Uterus (tissue), 4 donors: ENCODE data around the gene EIF4H. TPM values are rescaled to one million over a fixed set of nuclear protein-coding genes. Genes with fewer than 3 reads are reported as not detected.

ENCODE experiments used
- DNase-seq, 2 donors: peaks; one replicate each; pipeline ENCODE4 v3.0.0-alpha.2; 2019 to 2020
- H3K27ac ChIP-seq, 2 donors: fragments of 200-600 bp; sonication (generic); 1 replicate in 1 of 2; 2 replicates in 1 of 2; pipeline ENCODE4 v1.5.1; 2016 to 2018
- H3K27me3 ChIP-seq, 2 donors: fragments of 200-600 bp; sonication (generic); one replicate each; pipeline ENCODE4 v1.5.1; 2018 to 2019; ENCODE audit warnings: control low read depth in 1 of 2
- H3K36me3 ChIP-seq, 2 donors: fragments of 200-600 bp; sonication (generic); one replicate each; pipeline ENCODE4 v1.5.1; 2019; ENCODE audit warnings: control low read depth in 1 of 2
- H3K4me1 ChIP-seq, 2 donors: fragments of 200-600 bp; sonication (generic); one replicate each; pipeline ENCODE4 v1.5.1; 2018 to 2019; ENCODE audit warnings: control low read depth in 1 of 2
- H3K4me3 ChIP-seq, 2 donors: fragments of 200-600 bp; sonication (generic); 1 replicate in 1 of 2; 2 replicates in 1 of 2; pipeline ENCODE4 v1.5.1; 2018 to 2019; ENCODE audit warnings: mild to moderate bottlenecking in 1 of 2
- H3K9me3 ChIP-seq, 2 donors: fragments of 200-600 bp; sonication (generic); one replicate each; pipeline ENCODE4 v1.5.1; 2019; ENCODE audit warnings: control low read depth in 1 of 2
- POLR2A ChIP-seq, 2 donors: fragments of 450-650 bp; IDR thresholded peaks; one replicate each; pipeline ENCODE4 v1.6.1; 2016; ENCODE audit warnings: antibody characterized with exemption in 2 of 2, mild to moderate bottlenecking in 1 of 2, moderate library complexity in 1 of 2
- intact Hi-C: fragments of 100-400 bp; cut with DNase I; formaldehyde crosslinking; loops from one replicate; pipeline ENCODE4 v1.15.1; 2023; ENCODE audit warnings: low total_unique reads
- total RNA-seq, 4 donors: library from RNA; depleted of rRNA in 3 of 4; stranded (reverse); fragments of >200 nt in 3 of 4; gene quantifications; one replicate each; pipeline versions ENCODE4 v1.1.0 to v1.2.4, GENCODE V29; 2014 to 2023
- TF ChIP-seq, protein P1 (sequence below), 4 experiments: fragments of 200-600 bp in 2 of 4; fragments of 450-650 bp in 2 of 4; sonication (generic) in 2 of 4; IDR thresholded peaks; one replicate each; pipeline ENCODE4 v1.5.1; 2016 to 2019; ENCODE audit warnings: antibody characterized with exemption in 4 of 4, mild to moderate bottlenecking in 2 of 4, moderate library complexity in 1 of 4
- donor health status: DM: yes; HTN: yes; CAD: no.

EIF4H gene
- total RNA-seq, 4 donors from 2014 or later: 122 to 257 (median 193) TPM

DNA sequence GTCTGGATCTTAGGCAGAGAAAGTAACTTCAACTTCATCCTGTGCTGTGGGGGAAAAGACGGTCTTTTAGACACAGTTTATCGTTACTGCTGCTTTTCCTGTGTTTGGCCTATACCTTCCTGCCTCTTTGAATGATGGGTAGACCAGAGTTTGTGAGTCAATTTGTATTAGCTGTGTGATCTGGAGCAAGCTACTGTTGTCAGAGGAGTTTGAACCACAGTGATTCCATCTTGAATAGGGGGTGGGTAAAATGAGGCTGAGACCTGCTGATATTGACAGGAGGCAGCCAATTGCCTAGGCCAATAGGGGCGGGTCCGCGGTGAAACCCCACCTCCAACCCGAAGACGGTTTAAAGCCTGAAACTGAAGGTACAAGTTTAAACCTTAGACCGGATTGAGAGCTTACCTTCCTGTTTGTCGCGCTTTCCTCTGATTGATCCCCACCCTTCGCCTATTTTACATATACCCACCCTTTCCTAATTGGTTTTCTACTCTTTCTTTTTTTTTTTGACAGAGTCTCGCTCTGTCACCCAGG, 35.8 kb upstream of the EIF4H start:
- no peaks in the 10 kb centered on the region for H3K27me3 ChIP-seq
- no peaks in the 10 kb centered on the region for H3K4me1 ChIP-seq
- no peak overlapping the region for H3K27ac ChIP-seq
- intact Hi-C loops: no loop called here
- H3K9me3 ChIP-seq: no peaks in the 10 kb centered on the region
- TF ChIP-seq, protein P1, sequence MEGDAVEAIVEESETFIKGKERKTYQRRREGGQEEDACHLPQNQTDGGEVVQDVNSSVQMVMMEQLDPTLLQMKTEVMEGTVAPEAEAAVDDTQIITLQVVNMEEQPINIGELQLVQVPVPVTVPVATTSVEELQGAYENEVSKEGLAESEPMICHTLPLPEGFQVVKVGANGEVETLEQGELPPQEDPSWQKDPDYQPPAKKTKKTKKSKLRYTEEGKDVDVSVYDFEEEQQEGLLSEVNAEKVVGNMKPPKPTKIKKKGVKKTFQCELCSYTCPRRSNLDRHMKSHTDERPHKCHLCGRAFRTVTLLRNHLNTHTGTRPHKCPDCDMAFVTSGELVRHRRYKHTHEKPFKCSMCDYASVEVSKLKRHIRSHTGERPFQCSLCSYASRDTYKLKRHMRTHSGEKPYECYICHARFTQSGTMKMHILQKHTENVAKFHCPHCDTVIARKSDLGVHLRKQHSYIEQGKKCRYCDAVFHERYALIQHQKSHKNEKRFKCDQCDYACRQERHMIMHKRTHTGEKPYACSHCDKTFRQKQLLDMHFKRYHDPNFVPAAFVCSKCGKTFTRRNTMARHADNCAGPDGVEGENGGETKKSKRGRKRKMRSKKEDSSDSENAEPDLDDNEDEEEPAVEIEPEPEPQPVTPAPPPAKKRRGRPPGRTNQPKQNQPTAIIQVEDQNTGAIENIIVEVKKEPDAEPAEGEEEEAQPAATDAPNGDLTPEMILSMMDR (IDR thresholded peaks at IDR 0.05): no peak
- no peak for TF ChIP-seq POLR2A (IDR thresholded peaks at IDR 0.05)
- no peaks in the 10 kb centered on the region for H3K36me3 ChIP-seq
- no peak for DNase-seq
- H3K4me3 ChIP-seq: no peak overlapping the region

DNA sequence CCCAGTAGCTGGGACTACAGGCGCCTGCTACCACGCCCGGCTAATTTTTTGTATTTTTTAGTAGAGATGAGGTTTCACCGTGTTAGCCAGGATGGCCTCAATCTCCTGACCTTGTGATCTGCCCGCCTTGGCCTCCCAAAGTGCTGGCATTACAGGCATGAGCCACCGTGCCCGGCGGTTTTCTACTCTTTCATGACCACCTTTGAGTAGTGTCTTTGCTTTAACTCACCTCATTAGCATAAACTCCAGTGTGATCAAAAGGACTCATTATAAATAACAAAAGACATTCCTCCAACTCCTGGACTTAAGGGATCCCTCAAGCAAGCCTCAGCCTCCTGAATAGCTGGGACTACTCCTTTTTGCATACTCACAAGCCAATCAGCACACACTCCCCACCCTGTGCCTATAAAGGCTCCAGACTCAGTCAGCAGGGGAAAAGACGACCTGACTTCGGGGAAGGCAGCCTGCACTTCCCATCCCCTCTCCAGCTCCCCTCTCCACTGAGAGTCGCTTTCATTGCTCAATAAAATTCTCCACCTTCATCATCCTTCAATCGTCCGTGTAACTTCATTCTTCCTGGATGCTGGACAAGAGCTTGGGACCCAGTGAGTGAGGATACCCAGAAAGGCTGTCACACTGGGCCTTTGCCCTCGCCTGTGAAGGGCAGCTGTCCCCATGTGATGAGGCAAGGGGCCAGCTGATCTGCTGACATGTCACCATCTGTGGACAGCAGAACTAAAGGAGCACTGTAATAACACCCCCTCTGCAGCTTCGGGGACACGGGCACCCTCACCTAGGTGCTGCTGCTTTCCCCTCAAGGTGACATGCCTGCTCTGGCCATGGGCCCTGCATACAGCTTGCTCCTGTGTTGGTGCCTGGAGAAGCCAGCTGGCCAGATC, 35.0 kb upstream of the EIF4H start:
- Histone ChIP-seq H3K4me3 (no peak overlapping the region), H3K27ac (no peak overlapping the region), H3K9me3 (no peaks in the 10 kb centered on the region), H3K36me3 (no peaks in the 10 kb centered on the region), H3K27me3 (no peaks in the 10 kb centered on the region), H3K4me1 (no peaks in the 10 kb centered on the region)
- intact Hi-C loops: no loop called here
- DNase-seq: no peak
- TF ChIP-seq, protein P1 (IDR thresholded peaks at IDR 0.05): no peak
- no peak for TF ChIP-seq POLR2A (IDR thresholded peaks at IDR 0.05)

DNA sequence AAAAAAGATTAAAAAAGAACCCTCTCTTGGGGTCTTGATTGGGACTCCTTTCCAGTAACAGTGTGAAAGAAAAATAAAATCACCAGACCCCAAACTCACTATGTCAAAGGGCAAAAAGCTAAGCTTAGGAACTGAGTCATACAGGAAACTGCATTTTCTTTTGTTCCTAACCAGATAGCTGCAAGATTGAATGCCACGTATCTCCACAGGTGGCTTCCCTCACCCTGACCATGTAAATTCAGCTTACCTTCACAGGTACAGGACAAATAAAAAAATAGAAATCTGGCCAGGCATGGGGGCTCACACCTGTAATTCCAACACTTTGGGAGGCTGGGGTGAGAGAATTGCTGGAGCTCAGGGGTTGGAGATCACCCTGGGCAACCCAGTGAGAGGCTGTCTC, 32.5 kb upstream of the EIF4H start:
- Histone ChIP-seq H3K4me1 (no peaks in the 10 kb centered on the region), H3K36me3 (no peaks in the 10 kb centered on the region), H3K27ac (no peak overlapping the region), H3K9me3 (no peaks in the 10 kb centered on the region), H3K4me3 (no peak overlapping the region), H3K27me3 (no peaks in the 10 kb centered on the region)
- DNase-seq: no peak
- intact Hi-C loops: no loop called here
- no peak for TF ChIP-seq POLR2A (IDR thresholded peaks at IDR 0.05)
- TF ChIP-seq, protein P1 (IDR thresholded peaks at IDR 0.05): no peak

DNA sequence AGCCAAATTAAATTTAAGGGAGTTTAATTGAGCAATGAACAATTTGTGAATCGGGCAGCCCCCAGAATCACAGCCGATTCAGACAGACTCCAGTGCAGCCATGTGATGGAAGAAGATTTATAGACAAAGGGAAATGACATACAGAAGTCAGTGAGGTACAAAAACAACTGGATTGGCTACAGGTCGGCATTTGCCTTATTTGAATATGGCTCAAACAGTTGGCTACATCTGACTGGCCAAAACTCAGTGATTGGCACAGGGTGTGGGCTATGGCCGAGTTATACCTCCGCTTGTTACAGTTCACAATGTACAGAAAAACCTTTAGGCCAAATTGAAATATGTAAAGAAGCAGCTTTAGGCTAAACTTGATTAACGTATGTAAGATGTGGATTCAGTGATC, 30.8 kb upstream of the EIF4H start:
- no peak for TF ChIP-seq POLR2A (IDR thresholded peaks at IDR 0.05)
- TF ChIP-seq, protein P1 (IDR thresholded peaks at IDR 0.05): no peak
- Histone ChIP-seq H3K4me3 (no peak overlapping the region), H3K9me3 (no peaks in the 10 kb centered on the region), H3K27ac (no peak overlapping the region), H3K4me1 (no peaks in the 10 kb centered on the region), H3K27me3 (no peaks in the 10 kb centered on the region), H3K36me3 (no peaks in the 10 kb centered on the region)
- intact Hi-C loops: no loop called here
- DNase-seq: no peak

DNA sequence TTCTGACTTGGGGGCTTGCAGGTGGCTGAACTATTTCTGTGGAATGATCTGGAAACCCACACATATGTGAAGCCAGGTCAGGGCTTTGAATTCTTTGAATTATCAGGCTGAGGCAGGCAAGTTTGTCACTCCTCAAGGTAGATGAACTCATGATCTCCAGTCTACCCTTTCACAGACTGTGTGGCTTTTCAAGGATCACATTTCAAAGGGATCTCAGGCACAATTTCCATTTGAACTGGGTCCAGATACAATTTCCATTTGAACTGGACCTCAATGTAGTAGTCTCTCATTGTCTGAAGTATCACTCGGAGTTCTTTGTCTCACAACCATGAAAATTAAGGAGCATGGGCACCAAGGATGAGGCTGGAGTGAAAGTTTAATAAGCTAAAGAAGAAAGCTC, 25.7 kb upstream of the EIF4H start:
- Histone ChIP-seq H3K36me3 (no peaks in the 10 kb centered on the region), H3K9me3 (no peaks in the 10 kb centered on the region), H3K27ac (no peak overlapping the region), H3K4me1 (no peaks in the 10 kb centered on the region), H3K27me3 (no peaks in the 10 kb centered on the region), H3K4me3 (no peak overlapping the region)
- TF ChIP-seq POLR2A (IDR thresholded peaks at IDR 0.05): no peak
- TF ChIP-seq, protein P1 (IDR thresholded peaks at IDR 0.05): no peak
- intact Hi-C loops: no loop called here
- no peak for DNase-seq
